NCI-H2227 (cell line): ENCODE results near the gene SORBS1.
A peak's percentile ranks its signal among the peaks of the same experiment; 100 is the strongest.

ENCODE experiments used
- DNase-seq: peaks from one replicate; lab custom pipeline; 2025; ENCODE audit not compliant: unreplicated experiment; lab: John Stamatoyannopoulos, UW

The SORBS1 gene

DNA sequence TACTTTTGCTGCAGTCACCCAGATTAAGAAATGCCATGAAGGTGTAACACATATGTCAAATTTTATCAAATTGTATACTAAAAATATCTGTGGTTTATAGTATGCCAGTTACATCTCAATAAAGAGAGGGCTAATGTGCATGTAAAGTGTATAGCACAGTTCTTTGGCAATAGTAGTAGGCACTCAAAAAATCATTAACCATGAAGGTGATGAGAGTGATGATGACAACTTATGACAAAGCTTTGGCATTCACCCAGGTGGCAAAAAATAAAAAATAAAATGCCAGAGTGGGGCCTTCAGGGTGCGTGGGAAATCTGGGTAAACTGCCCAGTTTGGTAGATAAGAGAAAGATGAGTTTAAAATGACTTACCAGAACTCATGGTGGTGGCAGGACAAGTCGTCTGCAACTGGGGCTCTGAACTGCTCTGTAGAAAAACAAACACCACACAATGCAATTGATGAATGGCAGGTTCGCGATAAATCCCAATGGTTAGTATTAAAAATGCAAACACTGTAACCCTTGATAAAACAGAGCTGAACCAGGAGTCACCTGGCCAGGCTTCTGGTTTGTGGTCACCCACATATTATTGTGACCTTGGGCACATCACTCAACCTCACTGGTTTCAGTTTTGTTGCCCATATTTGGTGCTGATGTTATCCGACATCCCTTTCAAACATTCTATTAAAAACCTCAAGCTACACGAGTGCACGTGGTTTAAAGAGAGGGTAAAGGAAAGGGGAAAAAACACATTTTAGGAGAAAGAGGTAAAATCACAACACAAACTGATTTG lies 120.2 kb downstream of the SORBS1 start:
- DNase-seq: no peak

DNA sequence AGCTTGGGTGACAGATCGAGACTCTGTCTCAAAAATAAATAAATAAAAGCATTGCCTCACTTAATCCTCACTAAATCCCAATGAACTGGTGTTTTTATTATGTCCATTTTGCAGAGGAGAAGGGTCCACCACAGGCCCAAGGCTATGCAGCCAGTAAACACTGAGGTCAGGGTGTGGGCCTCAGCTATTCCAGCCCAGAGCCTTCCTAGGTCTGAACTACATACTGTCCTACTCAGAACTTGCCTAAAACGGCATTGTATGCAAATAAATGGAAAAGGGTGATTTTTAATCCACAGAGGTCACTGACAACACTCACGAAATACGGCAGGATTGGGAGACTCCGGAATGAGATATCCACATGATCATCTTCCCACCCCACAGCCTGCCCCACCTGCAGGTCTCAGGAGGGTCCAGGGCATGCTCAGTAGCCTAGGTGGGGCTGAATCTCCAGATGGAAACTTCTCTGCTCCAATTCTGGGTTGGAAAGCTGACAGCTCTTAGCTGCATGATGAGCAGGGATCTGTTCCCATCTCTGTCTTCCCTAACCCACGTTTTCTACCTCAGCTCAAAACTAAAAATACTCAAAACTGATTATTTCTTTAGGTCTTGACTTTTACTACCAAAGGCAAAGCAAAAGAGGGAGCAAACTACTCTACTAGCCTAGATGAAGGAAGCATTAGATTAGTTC lies 121.0 kb downstream of the SORBS1 start:
- no peak for DNase-seq

GRCh38 chr10:95438781-95439180 lies 122.4 kb downstream of the SORBS1 start:
- no peak for DNase-seq

GRCh38 chr10:95437669-95438068 lies 123.5 kb downstream of the SORBS1 start:
- DNase-seq: no peak

GRCh38 chr10:95435548-95436279 lies 125.5 kb downstream of the SORBS1 start:
- DNase-seq: no peak

DNA sequence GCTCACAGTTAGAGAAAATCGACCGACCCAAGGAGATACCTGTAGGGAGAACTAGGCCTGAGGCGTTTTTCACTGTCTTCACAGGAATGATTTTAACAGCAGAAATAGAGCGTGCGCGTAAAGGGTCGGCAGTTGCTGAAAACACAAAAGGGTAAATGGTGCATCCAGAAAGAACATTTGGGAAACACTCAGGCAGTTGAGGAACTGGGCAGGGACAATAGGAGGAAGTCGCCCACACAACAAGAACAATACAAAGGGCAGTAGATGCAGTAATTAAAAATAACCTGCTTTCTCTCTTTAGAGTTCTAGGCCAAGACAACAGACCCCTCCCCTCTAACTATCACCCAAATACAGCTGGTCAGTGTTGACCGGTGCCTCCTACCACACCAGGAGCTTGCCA lies 126.6 kb downstream of the SORBS1 start:
- no peak for DNase-seq

- DNase-seq: no peak
Observed at GRCh38 chr10:95431900-95432342, 129.2 kb downstream of the SORBS1 start.

DNA sequence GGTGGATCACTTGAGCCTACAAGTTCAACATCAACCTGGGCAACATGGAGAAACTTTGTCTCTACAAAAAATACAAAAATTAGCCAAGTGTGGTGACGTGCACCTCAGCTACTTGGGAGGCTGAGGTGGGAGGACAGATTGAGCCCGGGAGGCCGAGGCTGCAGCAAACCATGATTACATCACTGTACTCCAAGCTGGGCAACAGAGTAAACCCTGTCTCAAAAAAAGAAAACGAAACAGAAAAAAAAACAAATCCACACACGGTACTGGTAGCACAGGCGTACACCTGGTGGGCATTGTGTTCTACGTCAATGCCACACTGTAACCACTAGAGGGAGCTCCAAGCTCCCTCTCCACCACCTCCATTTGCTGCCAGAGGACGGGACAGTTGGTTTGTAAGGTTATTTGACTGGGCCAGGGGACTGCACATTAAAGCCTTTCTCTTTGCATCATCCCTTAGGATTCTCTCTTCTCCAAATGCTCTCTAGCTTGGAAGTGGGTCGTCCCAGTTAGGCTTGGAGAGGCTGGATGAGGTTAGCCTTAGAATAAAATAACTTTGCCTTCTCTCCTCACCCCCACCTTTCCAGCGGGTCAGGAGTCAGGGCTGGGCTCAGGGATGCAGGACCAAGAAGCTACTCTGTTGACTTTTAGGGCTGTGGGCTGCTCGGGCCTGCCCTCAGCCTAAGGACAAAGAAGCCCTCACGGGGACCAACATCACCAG lies 130.8 kb downstream of the SORBS1 start:
- DNase-seq: peak; percentile 51

DNA sequence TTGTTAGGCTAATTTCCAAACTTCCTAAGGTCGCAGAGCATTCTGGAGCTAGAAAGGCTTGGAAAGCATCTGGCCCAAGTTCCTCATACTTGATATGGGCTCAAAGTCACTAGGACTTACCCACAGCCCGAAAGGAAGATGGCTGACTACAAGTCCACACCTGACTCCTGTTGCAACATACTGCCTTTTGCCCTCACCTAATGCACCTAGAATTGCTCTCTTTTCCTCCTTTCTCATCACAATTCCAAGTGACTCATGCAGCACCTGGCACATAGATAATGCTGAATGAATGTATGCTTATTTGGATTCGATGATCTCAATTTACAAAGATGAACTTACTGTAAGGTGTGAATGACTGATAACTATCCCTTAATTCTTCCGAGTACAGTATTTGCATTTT lies 131.5 kb downstream of the SORBS1 start:
- DNase-seq: no peak

GRCh38 chr10:95428701-95429100 lies 132.5 kb downstream of the SORBS1 start:
- no peak for DNase-seq

DNA sequence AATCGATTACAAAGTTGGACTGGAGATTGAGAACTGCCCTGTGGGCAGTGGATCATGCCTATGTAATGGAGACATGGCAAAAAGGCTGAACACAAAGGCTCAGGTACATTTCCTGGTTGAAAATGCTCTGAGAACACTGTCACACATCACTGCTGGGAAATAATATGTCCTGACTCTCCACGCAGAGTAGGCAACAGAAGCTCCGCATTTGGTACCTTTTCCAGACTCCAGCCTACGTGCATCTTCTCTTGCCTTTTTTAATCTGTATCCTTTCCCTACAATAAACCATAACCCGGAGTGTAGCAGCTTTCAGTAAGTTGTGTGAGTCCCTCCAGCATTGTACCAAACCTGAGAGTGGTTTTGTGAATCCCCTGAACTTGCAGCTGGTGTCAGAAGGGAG lies 134.7 kb downstream of the SORBS1 start:
- no peak for DNase-seq

- no peak for DNase-seq
Observed at GRCh38 chr10:95425592-95426465, 135.3 kb downstream of the SORBS1 start.

DNA sequence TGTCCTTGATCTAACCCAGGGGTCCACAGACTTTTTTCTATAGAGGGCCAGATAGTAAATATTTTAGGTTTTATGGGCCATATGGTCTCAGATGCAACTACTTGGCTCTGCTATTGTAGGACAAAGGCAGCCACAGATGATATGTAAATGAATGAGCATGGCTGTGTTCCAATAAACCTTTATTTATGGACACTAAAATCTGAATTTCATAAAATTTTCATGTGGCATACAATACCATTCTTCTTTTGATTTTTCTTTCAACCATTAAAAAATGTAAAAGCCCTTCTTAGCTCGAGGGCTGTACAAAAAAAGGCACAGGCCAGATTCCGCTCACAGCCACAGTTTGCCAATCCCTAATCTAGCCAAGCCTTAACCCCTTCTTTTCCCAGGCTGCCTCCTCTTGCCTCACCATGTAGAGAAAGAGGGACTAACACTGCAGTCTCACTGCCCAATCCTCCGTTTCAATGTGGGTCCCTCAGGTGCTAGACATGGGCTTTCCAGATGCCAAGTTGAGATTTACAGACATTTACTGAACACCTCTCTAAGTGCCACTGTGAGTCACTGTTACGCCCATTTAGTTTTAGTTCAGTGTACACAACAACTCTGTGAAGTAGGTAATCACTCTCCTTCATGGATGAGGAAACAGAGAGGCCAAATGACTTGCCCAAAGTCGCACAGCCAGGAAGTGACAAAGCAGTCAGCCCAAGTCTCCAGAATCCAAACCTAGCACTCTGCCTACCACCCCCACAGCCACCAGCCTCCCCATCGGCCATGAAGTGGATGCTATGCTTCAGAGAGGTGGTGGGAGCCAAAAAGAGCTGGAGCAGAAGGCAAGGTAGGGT lies 137.8 kb downstream of the SORBS1 start:
- DNase-seq: no peak

DNA sequence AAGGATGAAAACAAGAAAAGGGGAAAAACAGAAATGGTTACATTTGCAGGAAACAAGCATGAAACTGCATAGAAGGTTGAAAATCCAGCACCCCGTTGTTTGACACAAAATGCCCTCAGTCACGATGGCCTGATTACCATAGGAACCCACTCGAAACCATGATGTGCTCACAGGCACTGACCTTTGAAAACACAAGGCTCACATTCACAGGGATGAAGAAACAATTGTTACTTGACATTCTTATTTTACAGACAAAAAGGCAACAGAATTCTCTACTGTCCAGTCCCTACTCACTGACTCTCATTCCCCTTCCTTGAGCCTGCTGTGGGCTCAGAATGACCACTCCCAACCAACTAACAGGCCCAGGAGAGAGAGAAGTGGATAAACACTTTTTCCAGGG lies 138.9 kb downstream of the SORBS1 start:
- no peak for DNase-seq

GRCh38 chr10:95421782-95422181 lies 139.4 kb downstream of the SORBS1 start:
- no peak for DNase-seq

GRCh38 chr10:95419399-95419798 lies 141.8 kb downstream of the SORBS1 start:
- DNase-seq: no peak

- no peak for DNase-seq
Observed at GRCh38 chr10:95416973-95417372, 144.2 kb downstream of the SORBS1 start.

- no peak for DNase-seq
Observed at GRCh38 chr10:95416270-95416669, 144.9 kb downstream of the SORBS1 start.

DNA sequence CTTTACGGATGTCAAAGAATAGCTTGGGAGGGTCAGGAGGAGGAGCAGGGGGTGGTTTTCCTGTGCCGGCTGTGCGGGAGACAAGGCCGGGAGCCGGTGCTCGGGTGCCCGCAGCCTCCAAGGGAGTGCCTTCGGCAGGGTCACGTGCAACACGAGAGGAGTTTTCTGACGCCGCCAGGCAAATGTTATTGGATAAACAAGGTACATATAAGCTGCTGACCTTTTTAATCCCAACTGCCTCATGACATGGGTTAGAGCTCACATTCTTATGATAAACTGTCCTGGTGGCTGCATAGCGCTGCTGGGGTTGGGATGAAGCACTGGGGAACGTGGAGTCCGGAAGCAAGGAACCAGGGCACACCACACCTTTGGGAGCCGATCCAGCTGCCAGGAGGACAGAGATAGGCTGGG lies 145.5 kb downstream of the SORBS1 start:
- no peak for DNase-seq
